HG02981 (cell line): ENCODE results near the gene ZDHHC12.

Experiments
- ATAC-seq: cut with Tn5 transposase; IDR thresholded peaks from one replicate; pipeline ENCODE4 v1.9.1; 2021; ENCODE audit warnings: mild to moderate bottlenecking, moderate library complexity; ENCODE audit not compliant: unreplicated experiment

The ZDHHC12 gene

GRCh38 chr9:128731093-128731492 is 7.2 kb upstream of the ZDHHC12 start:
- no peak for ATAC-seq

- ATAC-seq, result no peak
Observed at GRCh38 chr9:128729766-128730517, 6.0 kb upstream of the ZDHHC12 start.

DNA sequence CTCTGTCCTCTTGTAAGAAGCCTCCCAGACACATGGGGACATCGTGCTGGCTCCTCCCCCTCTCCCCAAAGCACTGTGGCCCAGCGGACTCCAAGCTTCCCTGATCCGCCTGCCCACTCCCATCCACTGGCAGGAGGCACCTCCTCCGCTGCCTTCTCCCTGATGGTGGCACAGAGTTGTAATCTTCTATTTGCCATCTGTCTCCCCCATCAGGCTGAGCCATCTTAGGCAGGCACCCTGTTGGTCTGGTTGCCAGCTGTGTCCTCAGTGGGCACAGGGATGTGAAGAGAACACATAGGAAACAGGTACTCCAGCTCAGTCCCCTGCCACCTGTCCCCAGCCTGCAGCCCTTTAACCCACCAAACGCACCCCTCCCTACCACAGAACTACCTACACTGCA is 5.4 kb upstream of the ZDHHC12 start:
- ATAC-seq, result no peak

- ATAC-seq, result no peak
Observed at GRCh38 chr9:128728298-128728697, 4.4 kb upstream of the ZDHHC12 start.

- no peak for ATAC-seq
Observed at GRCh38 chr9:128727640-128728248, 3.8 kb upstream of the ZDHHC12 start.

- no peak for ATAC-seq
Observed at GRCh38 chr9:128724744-128725211, 851 bp upstream of the ZDHHC12 start.

DNA sequence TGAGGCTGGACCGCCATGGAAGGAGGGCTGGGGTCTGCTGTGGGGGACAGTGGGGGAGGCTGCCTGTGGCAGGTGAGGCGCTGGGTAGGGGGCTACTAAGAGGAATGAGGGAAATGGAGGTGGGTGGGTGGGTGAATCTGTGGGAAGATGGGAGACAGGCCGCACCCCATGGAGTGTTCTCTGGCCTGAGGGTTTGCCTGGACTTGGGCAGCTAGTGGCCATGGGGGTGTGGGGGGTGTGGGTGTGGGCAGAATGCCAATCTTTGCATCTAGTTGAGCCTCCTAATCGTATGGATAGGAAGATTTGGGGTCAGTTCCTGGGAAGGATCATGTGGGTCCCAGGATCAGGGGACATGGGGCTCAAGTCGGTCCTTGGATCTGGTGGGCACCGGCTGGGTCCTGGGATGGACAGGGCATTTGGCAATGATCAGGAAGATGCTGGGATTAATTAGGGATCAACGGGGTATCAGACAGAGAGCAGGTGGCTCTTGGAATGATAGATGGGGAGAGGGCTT is 518 bp downstream of the ZDHHC12 start:
- ATAC-seq, result no peak

- no peak for ATAC-seq
Observed at GRCh38 chr9:128722380-128723351, 1.3 kb downstream of the ZDHHC12 start.

GRCh38 chr9:128721487-128722010 is 2.4 kb downstream of the ZDHHC12 start:
- no peak for ATAC-seq

GRCh38 chr9:128720841-128721486 is 3.0 kb downstream of the ZDHHC12 start:
- ATAC-seq, result no peak

DNA sequence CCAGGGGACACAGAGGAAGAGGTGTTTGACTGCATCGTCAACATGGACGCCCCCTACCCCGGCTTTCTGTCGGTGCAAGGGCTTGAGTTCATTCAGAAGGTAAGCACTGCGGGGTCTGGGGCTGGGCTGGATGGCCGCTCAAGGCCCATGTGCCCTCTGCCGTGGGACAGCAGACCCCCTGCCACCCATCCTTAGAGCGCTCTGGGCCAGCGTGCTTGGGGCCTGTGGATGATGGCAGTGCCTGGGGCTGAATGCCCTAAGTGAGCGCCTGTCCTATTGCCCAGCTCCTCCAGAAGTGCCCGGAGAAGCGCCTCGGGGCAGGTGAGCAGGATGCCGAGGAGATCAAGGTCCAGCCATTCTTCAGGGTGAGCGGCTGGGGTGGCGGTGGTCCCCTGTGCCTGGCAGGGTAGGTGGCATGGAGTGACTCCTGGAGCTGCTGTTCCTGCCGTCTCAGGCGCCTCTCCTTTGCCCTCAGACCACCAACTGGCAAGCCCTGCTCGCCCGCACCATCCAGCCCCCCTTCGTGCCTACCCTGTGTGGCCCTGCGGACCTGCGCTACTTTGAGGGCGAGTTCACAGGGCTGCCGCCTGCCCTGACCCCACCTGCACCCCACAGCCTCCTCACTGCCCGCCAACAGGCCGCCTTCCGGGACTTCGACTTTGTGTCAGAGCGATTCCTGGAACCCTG is 3.9 kb downstream of the ZDHHC12 start:
- ATAC-seq, result no peak

DNA sequence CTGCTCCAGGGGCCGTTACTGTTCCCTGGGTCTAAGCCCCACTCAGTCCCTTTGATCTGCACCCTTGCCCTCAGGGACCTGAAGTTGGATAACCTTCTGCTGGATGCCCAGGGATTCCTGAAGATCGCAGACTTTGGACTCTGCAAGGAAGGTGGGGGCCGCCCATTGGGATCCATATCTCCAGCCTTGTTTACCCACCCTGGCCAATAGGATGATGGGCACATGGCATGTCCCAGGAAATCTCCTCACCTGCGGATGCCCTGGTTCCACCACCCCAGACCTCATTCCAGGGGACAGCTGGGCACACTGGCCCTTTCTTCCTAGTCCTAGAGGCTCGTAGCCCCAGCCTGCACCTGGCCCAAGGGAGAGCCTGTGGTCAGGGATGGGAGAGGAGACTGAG is 5.5 kb downstream of the ZDHHC12 start:
- no peak for ATAC-seq

GRCh38 chr9:128718047-128718446 is 5.9 kb downstream of the ZDHHC12 start:
- ATAC-seq, result no peak

- ATAC-seq, result no peak
Observed at GRCh38 chr9:128716581-128717254, 7.2 kb downstream of the ZDHHC12 start.

- no peak for ATAC-seq
Observed at GRCh38 chr9:128715436-128715750, 8.5 kb downstream of the ZDHHC12 start.

DNA sequence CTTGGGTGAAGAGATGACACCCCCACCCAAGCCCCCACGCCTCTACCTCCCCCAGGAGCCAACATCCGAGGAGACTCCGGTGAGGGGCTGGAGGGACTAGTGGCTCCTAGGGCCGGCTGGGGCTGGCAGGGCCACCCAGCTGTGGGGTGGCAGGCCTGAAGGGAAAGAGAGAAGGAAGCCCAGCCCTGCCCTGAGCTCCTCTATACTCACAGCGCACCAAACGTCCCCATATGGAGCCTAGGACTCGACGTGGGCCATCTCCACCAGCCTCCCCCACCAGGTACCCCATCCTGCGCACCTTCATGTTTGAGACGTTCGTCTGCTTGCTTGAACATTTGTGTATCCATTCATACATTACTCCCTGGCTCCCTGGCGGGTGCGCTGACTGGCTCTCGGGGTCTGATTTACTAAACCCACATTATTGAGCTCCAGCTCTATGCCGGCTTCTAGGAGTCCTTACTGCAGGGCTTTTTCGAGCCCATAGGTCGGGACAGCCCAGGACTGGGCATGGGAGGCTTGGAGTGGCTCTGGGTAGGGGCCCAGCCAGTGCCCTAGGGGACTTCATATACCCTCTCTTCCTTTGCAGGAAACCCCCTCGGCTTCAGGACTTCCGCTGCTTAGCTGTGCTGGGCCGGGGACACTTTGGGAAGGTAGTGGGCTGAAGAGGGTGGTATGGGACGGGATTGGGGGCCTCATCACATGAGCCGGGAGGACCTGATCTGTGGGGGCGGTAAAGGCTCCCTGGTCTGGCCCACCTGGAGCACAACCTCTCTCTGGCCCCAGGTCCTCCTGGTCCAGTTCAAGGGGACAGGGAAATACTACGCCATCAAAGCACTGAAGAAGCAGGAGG is 9.1 kb downstream of the ZDHHC12 start:
- ATAC-seq, result no peak

DNA sequence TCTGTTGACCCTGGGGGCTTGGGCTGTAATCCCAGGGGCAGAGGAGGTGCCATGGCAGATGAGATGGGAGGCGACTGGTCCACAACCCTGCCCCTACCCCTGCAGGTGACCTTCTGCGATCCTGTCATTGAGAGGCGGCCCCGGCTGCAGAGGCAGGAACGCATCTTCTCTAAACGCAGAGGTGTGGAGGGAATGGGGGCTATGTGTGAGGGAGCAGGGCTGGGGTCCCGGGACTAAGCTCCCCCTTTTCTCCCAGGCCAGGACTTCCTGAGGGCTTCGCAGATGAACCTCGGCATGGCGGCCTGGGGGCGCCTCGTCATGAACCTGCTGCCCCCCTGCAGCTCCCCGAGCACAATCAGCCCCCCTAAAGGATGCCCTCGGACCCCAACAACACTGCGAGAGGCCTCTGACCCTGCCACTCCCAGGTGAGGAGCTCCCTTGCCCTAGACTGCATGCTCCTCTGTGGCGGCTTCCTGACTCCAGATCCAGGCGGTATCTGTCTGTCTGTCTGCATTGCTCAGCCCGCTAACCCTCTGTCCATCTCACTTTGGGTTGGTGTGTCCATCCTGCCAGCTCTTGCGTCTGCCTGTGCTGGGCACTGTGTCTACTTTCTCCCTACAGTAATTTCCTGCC is 9.9 kb downstream of the ZDHHC12 start:
- no peak for ATAC-seq

- no peak for ATAC-seq
Observed at GRCh38 chr9:128713411-128713780, 10.5 kb downstream of the ZDHHC12 start.
